ENCODE data around the gene B4GALNT3.

GRCh38 chr12:466039-466438 lies 6.3 kb downstream of the B4GALNT3 start:
- no peak for TF ChIP-seq CTCF (IDR thresholded peaks at IDR 0.05)
- TF ChIP-seq POLR2AphosphoS5 (IDR thresholded peaks at IDR 0.05): no peak
